HG02763 (cell line): Measurements from ENCODE around the gene CTRB1.
"Not testable (repeated sequence)": the region's sequence is repeated elsewhere in the genome, so short reads cannot be mapped to it uniquely, and the experiment has no call there.

Experiments used
- ATAC-seq: cut with Tn5 transposase; IDR thresholded peaks from one replicate; pipeline ENCODE4 v1.9.1; 2021; ENCODE audit warnings: mild to moderate bottlenecking, moderate library complexity; ENCODE audit not compliant: unreplicated experiment

CTRB1 gene

GRCh38 chr16:75239542-75240122 lies 20.8 kb downstream of the CTRB1 start:
- no peak for ATAC-seq

GRCh38 chr16:75240633-75241032 lies 21.8 kb downstream of the CTRB1 start:
- not testable (repeated sequence) for ATAC-seq

GRCh38 chr16:75241412-75241811 lies 22.6 kb downstream of the CTRB1 start:
- ATAC-seq: no peak

GRCh38 chr16:75241955-75242354 lies 23.2 kb downstream of the CTRB1 start:
- ATAC-seq: no peak

GRCh38 chr16:75242436-75243078 lies 23.8 kb downstream of the CTRB1 start:
- ATAC-seq: not testable (repeated sequence)

GRCh38 chr16:75243667-75244224 lies 25.0 kb downstream of the CTRB1 start:
- ATAC-seq: no peak

GRCh38 chr16:75244225-75244809 lies 25.5 kb downstream of the CTRB1 start:
- ATAC-seq: no peak

- ATAC-seq: peak; percentile 47
Measured at GRCh38 chr16:75244844-75245758, 26.3 kb downstream of the CTRB1 start.

GRCh38 chr16:75246504-75247205 lies 27.9 kb downstream of the CTRB1 start:
- ATAC-seq: no peak

GRCh38 chr16:75247249-75247648 lies 28.5 kb downstream of the CTRB1 start:
- no peak for ATAC-seq

GRCh38 chr16:75248142-75248535 lies 29.4 kb downstream of the CTRB1 start:
- no peak for ATAC-seq

GRCh38 chr16:75248536-75249380 lies 30.0 kb downstream of the CTRB1 start:
- ATAC-seq: no peak

GRCh38 chr16:75249441-75249840 lies 30.7 kb downstream of the CTRB1 start:
- no peak for ATAC-seq

GRCh38 chr16:75250089-75250808 lies 31.5 kb downstream of the CTRB1 start:
- no peak for ATAC-seq

- peak; percentile 34 for ATAC-seq
Measured at GRCh38 chr16:75250809-75251279, 32.1 kb downstream of the CTRB1 start.

- ATAC-seq: peak; percentile 77
Measured at GRCh38 chr16:75251280-75252048, 32.7 kb downstream of the CTRB1 start, which contains the start of gene BCAR1. BCAR1 (minus strand) TSS chr16:75251624; CDS start chr16:75251482, 142 bp downstream.

- no peak for ATAC-seq
Measured at GRCh38 chr16:75252049-75252864, 33.5 kb downstream of the CTRB1 start.
